HG03342 (cell line): ENCODE measurements around the gene LRRC43.

Experiments
- ATAC-seq: cut with Tn5 transposase; IDR thresholded peaks from one replicate; pipeline ENCODE4 v1.9.1; 2021; ENCODE audit warnings: mild to moderate bottlenecking, moderate library complexity; ENCODE audit not compliant: unreplicated experiment

LRRC43 gene

DNA sequence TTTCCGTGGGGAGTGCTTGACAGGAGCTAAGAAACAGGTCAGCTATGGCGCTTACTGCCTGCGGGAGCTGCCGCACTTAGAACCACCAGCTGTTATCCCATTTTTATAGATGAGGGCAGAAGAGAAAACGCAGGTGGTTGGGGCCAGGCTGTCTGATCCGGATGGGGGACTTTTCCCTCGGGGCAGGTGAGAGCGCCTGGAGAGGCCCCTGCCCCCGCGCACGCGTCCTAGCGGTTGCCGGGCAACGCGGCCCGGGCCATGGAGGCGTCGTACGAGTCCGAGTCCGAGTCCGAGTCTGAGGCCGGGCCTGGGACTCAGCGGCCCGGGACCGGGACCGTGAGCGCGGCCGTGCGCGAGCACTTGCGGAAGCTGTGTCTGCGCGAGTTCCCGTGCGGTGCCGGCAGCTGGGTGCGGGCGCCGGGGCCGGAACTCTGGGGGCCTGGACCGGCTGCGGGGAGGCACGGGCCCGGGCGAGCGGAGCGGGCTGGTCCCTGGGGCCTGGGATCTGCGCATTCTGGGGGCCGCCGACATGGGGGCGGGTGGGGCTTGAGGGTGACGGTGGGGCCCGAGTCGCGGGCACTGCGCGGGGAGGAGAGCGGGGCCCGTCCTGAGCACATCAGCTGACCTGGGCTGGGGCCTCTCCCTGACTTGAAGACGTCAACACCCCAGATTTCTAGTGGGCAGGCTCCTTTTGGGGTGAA is at the start of gene LRRC43:
Gene LRRC43, plus strand, starts transcription at position 237 of the 701 bp plus-strand sequence. Its CDS starts 22 bp downstream, at position 259.
- no peak for ATAC-seq

DNA sequence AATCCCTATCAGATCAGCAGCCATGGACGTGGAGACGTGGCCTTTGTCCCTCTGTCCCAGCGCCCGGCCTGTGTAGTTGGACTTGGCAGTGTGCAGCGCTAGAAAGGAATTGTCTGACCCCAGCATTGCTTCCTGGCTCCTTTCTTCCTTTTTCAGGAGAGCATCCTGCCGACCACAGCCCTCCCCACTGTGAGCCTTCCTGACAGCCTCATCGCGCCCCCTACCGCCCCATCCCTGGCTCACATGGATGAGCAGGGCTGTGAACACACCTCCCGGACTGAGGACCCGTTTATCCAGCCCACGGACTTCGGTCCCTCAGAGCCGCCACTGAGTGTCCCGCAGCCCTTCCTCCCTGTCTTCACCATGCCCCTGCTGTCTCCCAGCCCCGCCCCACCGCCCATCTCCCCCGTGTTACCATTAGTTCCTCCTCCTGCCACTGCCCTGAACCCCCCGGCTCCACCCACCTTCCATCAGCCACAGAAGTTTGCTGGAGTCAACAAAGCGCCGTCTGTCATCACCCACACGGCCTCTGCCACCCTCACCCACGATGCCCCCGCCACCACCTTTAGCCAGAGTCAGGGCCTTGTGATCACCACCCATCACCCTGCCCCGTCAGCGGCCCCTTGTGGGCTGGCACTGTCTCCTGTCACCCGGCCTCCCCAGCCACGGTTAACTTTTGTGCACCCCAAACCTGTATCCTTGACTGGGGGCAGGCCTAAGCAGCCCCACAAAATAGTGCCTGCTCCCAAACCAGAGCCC is 49.6 kb upstream of the LRRC43 start:
- no peak for ATAC-seq

- no peak for ATAC-seq
Measured at GRCh38 chr12:122135437-122136031, 47.4 kb upstream of the LRRC43 start.

- no peak for ATAC-seq
Measured at GRCh38 chr12:122137229-122137628, 45.7 kb upstream of the LRRC43 start.

DNA sequence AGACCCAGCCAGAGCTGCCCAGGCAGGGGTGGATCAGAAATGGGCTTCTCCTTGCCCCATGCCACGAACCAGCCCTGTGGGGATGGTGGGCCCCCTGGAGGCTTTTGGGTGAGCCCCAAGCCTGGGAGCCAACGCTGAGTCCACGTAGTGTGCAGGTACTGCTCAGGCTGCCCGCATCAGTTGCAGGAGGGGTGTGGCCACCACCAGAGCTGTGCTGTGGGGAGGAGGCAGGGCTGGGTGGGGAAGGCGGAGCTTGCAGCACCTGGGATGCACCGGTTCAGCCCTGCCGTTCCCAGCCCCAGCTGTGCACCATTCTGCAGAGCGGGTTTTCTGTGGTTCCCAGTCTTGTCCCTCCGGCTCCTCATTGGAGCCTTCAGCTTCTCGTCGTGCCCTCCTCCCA is 45.2 kb upstream of the LRRC43 start:
- no peak for ATAC-seq

DNA sequence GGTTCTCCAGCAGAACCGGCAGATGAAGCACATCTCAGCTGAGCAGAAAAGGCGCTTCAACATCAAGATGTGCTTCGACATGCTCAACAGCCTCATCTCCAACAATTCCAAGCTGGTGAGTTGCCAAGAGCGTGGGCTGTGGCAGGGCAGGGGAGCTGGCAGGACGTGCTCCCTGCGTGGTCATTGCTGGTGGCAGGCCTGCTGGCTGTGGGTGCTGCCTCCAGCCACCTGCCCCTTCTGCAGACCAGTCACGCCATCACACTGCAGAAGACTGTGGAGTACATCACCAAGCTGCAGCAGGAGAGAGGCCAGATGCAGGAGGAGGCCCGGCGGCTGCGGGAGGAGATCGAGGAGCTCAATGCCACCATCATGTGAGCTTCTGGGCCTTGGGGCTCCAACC is 44.7 kb upstream of the LRRC43 start:
- no peak for ATAC-seq

- no peak for ATAC-seq
Measured at GRCh38 chr12:122138616-122139015, 44.3 kb upstream of the LRRC43 start.

DNA sequence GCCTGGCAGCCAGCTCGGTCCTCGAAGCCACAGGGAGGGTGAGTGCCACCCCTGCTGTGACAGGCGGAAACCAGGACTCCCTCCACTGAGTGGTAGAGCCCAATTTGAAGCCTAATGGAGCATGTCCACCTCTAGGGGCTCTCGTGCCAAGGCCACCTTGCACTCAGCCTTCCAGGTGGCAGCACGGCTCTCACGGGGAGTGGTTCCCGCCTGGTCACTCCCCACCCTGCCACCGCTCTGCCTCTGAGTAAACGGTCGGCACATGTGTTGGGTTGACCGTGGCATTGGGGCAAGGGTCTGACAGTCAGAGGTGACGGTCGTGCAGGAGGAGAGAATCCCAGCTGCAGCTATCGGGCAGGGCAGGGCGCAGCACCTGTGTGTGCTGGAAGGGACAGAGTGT is 43.7 kb upstream of the LRRC43 start:
- no peak for ATAC-seq

DNA sequence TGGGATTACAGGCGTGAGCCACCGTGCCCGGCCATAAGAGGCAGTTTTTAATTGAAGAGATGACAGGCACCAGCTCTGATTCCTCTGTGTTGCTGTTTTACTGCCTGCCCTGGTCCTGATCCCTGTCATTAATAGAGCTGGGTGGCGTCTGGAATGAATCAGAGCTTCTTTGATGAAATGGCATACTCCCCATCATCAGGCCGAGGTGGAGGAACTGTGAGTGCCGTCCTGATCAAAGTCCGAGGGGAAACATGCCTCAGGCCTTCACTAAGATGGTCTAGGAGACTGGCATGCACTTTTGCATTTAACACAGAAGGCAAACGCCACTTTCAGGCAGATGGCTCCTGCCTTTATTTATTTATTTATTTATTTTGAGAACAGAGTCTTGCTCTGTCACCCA is 43.0 kb upstream of the LRRC43 start:
- no peak for ATAC-seq

DNA sequence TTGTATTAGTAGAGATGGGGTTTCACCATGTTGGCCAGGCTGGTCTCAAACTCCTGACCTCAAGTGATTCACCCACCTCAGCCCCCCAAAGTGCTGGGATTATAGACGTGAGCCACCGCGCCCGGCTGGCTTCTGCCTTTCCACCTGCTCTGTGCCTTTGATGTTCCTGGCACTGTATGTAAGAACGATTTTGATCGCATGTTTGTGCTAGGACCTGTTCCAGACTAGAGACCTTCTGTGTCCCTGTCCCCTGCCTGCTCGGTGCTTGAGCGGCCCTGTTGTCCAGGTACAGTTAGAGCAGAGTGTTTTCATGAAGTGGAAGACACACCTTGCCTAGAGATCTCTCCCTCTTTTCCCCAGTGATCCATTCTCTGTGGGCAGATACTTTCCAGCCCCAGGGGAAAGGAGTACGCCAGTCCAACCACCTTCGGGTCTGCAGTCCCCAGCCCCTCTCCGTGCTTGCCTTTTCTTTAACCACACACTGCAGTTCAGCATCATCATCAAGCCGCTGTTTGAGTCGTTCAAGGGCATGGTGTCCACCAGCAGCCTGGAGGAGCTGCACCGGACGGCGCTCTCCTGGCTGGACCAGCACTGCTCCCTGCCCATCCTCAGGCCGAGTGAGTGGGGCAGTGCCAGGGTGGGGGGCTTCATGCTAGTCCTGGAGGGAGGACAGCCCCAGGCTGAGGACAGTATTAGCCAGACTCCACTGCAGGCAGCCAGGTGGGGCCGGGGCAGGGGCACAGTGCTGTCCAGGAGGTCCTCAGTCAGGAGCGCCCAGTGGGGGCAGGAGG is 42.3 kb upstream of the LRRC43 start:
- no peak for ATAC-seq

DNA sequence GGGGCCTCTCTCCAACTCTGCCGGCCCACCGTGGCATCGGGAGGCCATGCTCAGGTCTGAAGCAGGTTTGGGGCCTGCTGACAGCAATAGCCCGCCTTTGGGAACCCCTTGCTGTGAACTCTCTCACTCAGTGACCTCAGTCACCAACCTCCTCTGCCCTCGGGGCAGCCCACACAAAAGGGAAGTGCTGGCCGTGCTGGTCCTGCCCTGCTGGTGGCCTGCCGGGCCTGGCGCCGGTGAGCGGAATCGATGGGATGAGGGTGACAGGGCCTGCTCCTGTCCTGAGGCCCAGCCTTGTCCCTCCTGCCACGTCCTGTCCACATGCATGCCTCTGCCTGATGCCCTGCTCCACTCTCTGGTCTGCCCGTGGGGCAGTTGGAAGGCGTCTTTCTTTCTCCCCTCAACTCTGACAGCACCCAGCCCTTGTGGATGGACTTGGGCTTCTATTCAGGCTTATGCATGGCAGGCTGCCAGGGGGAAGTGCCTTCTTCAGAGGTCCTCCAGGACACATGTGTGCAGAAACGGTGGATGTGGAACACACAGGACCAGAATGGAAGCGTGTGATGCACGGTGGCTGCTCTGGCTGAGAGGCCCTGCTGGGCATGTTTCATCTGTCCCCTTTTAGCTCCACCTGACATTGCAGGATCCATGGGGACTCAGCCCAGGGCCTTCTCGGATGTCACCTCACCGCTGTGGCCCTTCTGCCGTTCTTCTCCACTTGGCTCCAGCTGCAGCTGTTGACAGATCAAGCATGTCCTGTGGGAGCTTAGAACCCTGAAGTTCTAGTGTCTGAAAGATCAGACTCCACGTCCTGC is 40.8 kb upstream of the LRRC43 start:
- no peak for ATAC-seq

DNA sequence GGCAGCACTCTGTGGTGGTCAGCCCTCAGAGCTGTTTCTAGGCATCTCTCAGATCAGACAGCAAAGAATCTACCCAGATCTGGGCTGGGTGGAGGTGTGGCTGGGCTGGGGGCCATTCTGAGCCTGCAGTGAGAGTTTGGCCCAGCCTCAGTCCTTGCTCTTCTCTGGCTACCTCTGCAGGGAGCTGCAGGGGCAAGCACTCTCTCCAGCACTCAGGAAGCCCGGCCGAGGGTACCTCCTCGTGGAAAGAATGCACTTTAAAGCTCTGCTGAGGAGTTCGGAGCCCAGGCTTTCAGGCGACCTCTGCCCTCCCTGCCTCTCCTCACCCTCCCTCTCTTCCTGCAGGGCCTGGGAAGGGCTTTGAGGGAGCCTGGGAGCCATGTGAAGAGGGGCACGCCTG is 40.1 kb upstream of the LRRC43 start:
- ATAC-seq = no peak

DNA sequence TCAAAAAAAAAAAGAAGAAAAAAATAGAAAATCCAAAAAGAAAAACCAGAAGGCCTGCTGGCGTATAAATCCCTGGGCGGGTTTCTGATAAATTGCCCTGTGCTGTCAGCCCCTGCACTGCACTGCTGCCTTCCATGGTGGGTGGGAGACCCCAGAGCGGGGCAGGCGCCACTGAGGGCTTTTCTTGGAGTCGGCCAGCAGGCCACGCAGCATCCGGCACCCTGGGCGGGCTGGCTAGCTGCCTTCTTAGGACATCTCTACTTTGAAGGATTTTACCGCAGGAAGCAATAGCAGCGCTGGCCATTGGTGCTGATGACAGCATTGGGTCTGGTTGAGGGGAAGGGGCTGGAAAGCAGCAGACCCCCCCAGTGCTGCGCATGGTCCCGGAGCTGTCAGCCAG is 38.0 kb upstream of the LRRC43 start:
- no peak for ATAC-seq

- ATAC-seq = no peak
Measured at GRCh38 chr12:122145505-122146330, 37.2 kb upstream of the LRRC43 start.

DNA sequence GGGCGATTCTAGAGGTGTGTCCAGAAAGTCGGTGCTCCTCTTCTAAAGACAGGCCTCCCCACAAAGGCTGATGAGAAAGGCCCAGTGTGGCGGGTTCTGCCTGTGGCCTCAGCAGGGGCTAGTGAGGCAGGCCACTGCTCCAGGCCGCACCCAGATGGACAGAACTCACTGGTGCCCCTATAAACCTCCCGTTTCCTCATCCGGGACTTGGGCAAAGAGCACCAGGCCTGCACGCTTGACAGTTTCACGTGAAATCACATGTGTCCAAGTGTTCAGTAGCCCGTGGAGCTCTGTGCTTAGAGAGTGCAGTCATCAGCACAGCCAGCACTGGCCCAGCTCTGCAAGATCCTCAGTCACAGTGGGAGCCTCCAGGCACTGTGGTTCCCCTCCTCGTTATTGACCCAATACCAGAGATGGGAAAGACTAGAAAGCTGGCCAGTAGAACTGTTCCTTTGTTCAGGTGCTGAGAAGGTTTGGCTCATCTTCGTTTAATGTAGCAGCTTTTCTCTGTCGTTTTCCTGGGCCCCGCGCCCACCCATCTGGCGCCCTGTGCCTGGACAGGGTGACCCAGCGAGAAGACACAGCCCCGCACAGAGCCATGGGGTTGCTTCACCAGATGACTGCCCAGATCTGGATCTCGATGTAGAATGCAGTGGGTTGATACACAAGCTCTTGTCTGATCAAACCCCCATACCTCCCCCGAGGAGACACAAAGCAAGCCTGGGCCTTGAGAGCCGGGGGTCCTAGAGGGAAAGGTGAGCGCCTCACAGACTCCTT is 35.2 kb upstream of the LRRC43 start:
- no peak for ATAC-seq

- ATAC-seq = no peak
Measured at GRCh38 chr12:122148657-122149056, 34.3 kb upstream of the LRRC43 start.

GRCh38 chr12:122150127-122150681 is 32.7 kb upstream of the LRRC43 start:
- ATAC-seq = no peak

DNA sequence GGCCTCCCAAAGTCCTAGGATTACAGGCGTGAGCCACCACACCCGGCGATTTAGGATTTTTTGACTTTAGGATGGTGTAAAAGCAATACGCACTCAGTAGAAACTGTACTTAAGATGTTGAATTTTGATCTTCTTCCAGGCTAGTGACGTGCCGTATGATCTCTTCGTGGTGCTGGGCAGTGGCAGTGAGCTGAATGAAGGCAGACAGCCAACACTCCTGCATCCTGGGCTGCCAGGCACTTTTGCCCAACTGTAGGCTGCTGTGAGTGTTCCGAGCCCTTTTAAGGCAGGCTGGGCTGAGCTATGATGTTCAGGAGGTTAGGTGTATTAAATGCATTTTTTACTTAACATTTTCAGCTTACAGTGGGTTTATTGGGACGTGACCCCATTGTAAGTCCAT is 30.2 kb upstream of the LRRC43 start:
- no peak for ATAC-seq

GRCh38 chr12:122155705-122156104 is 27.2 kb upstream of the LRRC43 start:
- ATAC-seq = no peak
